GM12878 (cell line): Measurements from ENCODE around the gene SLC8B1. TPM values are rescaled to one million over a fixed set of nuclear protein-coding genes. Genes with fewer than 3 reads are reported as not detected.
A peak's percentile ranks its signal among the peaks of the same experiment; 100 is the strongest.

ENCODE experiments used
- CBX3 ChIP-seq: fragments of 200-600 bp; sonication (generic); IDR thresholded peaks from 2 replicates; pipeline ENCODE4 v1.6.1; 2016; ENCODE audit warnings: low read depth, borderline replicate concordance
- CHD1 ChIP-seq: IDR thresholded peaks from 2 replicates; pipeline ENCODE4 v1.6.1; 2012; ENCODE audit warnings: low read depth, low read length, improper control_type of control experiment
- EZH2 ChIP-seq: IDR thresholded peaks from 2 replicates; pipeline ENCODE4 v1.6.1; 2012; ENCODE audit warnings: low read depth, mild to moderate bottlenecking, control low read depth, inconsistent platforms, low read length, borderline replicate concordance; ENCODE audit not compliant: control insufficient read depth
- GATAD2B ChIP-seq: fragments of 450-650 bp; conservative IDR thresholded peaks from 2 replicates; pipeline ENCODE4 v1.6.1; 2017; ENCODE audit warnings: low read depth, mild to moderate bottlenecking, moderate library complexity
- IKZF1 ChIP-seq: fragments of 450-650 bp; conservative IDR thresholded peaks from 2 replicates; pipeline ENCODE4 v1.6.1; 2017; ENCODE audit warnings: antibody characterized with exemption, mild to moderate bottlenecking
- MAX ChIP-seq: IDR thresholded peaks from 2 replicates; pipeline ENCODE4 v1.6.1; 2012; ENCODE audit warnings: low read depth, low read length, improper control_type of control experiment
- NFYA ChIP-seq: IDR thresholded peaks from 2 replicates; pipeline ENCODE4 v1.6.1; 2011; ENCODE audit warnings: low read depth, mild to moderate bottlenecking, low read length, improper control_type of control experiment, borderline replicate concordance
- POLR2AphosphoS5 ChIP-seq: IDR thresholded peaks from 2 replicates; pipeline ENCODE4 v1.6.1; 2011; ENCODE audit warnings: mild to moderate bottlenecking, low read length, inconsistent platforms
- POU2F2 ChIP-seq: IDR thresholded peaks from 3 replicates; pipeline ENCODE4 v1.6.1; 2011; ENCODE audit warnings: low read depth, mild to moderate bottlenecking, low read length, borderline replicate concordance
- RAD51 ChIP-seq: fragments of 450-650 bp; IDR thresholded peaks from 2 replicates; pipeline ENCODE4 v1.6.1; 2016; ENCODE audit warnings: moderate library complexity, mild to moderate bottlenecking, inconsistent platforms
- REST ChIP-seq: IDR thresholded peaks from 2 replicates; pipeline ENCODE4 v1.6.1; 2012; ENCODE audit warnings: mild to moderate bottlenecking, low read depth, low read length
- SREBF1 ChIP-seq: IDR thresholded peaks from 2 replicates; pipeline ENCODE4 v1.6.1; 2012; ENCODE audit warnings: mild to moderate bottlenecking, low read length
- STAT1 ChIP-seq: fragments of 450-650 bp; conservative IDR thresholded peaks from 2 replicates; pipeline ENCODE4 v1.6.1; 2014; ENCODE audit warnings: antibody characterized with exemption, mild to moderate bottlenecking
- SUZ12 ChIP-seq: fragments of 200-600 bp; sonication (generic); IDR thresholded peaks from one replicate; pipeline ENCODE4 v1.6.1; 2018; ENCODE audit warnings: antibody characterized with exemption, mild to moderate bottlenecking; ENCODE audit not compliant: unreplicated experiment
- TAF1 ChIP-seq: IDR thresholded peaks from 2 replicates; pipeline ENCODE4 v1.6.1; 2011; ENCODE audit warnings: mild to moderate bottlenecking, low read depth, low read length, borderline replicate concordance
- USF1 ChIP-seq: IDR thresholded peaks from 2 replicates; pipeline ENCODE4 v1.6.1; 2011; ENCODE audit warnings: borderline replicate concordance, low read depth, mild to moderate bottlenecking, moderate library complexity, mixed read lengths, low read length; ENCODE audit not compliant: insufficient read depth; ENCODE audit errors: extremely low read length
- ZBTB11 ChIP-seq: fragments of 450-650 bp; formaldehyde crosslinking; IDR thresholded peaks from 2 replicates; pipeline ENCODE4 v1.5.0; 2022; ENCODE audit warnings: mild to moderate bottlenecking, missing genetic modification characterization
- ZBTB33 ChIP-seq: fragments of 450-650 bp; IDR thresholded peaks from 2 replicates; pipeline ENCODE4 v1.6.1; 2017; ENCODE audit warnings: mild to moderate bottlenecking
- polyA plus RNA-seq, 11 experiments: library from polyadenylated mRNA; depleted of rRNA in 4 of 11; unstranded in 6 of 11; stranded (reverse) in 5 of 11; fragments of >200 nt; fragmentation: Nextera tagmentation in 4 of 11; fragmentation: Illumina TruSeq in 1 of 11; extraction: Ambion mirVana in 4 of 11; extraction: Trizol in 1 of 11; gene quantifications; 1 replicate in 1 of 11; 2 replicates in 10 of 11; pipeline versions ENCODE4 v1.2.1 to v1.2.3, GENCODE V29; 2011 to 2016; ENCODE audit warnings: inconsistent platforms in 2 of 11, missing spikeins in 2 of 11, low read depth in 1 of 11
- total RNA-seq, 4 experiments: library from RNA; depleted of rRNA in 3 of 4; stranded (reverse); fragments of >200 nt in 3 of 4; fragmentation: Illumina TruSeq in 1 of 4; extraction: Trizol in 1 of 4; gene quantifications; 2 replicates each; pipeline versions ENCODE4 v1.2.1 to v1.2.3, GENCODE V29; 2013 to 2021

SLC8B1 gene
- total and polyA plus RNA-seq, 10 of the 15 experiments (the other 5 are each of a cell fraction or from before 2014, with no cell fraction given): 0.18 to 12.3 (median 6.8) TPM

GRCh38 chr12:113358381-113359132 is 23.6 kb upstream of the SLC8B1 start, which contains the start of gene PLBD2 (continued):
- TF ChIP-seq ZBTB33 (no peak), ZBTB11 (0 out of 2 replicates have a peak, but pooled peaks have one; percentile 38), POLR2AphosphoS5 (peak; percentile 31; the same call in 1 of the 2 replicates), USF1 (peak; percentile 94), EZH2 (no peak), RAD51 (peak; percentile 94), TAF1 (peak; percentile 9; the same call in 1 of the 2 replicates), GATAD2B (peak; percentile 69), CBX3 (no peak), NFYA (no peak), POU2F2 (no peak), REST (peak; percentile 88), STAT1 (no peak), SREBF1 (no peak), SUZ12 (no peak), MAX (no peak), CHD1 (no peak), IKZF1 (peak; percentile 75)
